ENCODE measurements around the gene SEC24C. TPM values are rescaled to one million over a fixed set of nuclear protein-coding genes. Genes with fewer than 3 reads are reported as not detected.

Gene SEC24C
- polyA plus RNA-seq, 2 of the 4 experiments (the other 2 are of a cell fraction), result 54.3 to 84.7 TPM

DNA sequence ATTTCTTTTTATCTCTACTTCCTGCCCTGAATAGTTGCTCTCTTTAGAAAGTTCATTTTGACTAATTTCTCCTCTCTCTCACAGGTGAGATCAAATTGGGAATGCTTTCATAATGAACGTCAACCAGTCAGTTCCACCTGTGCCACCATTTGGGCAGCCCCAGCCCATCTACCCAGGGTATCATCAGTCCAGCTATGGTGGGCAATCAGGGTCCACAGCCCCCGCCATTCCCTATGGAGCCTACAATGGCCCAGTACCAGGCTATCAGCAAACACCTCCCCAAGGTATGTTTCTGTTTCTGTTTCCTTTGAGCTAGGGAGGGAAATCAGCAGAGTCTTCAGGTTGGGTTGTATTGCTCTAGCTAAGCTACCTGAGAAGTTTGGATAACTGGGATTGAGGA lies 2.5 kb downstream of the SEC24C start:
- Histone ChIP-seq H3K27ac (no peak overlapping the region), H3K4me3 (no peak overlapping the region), H3K4me1 (peaks cover 26% of the 10 kb centered on the region), H3K4me2 (no peak overlapping the region), H3K9me3 (no peaks in the 10 kb centered on the region)
- ATAC-seq, result no peak
- POLR2A ChIA-PET, result no interaction called here
- no peak for DNase-seq (ENCODE audit: low read depth in 1 of 2, low spot score in 1 of 2)
- FAIRE-seq, result no peak
- CTCF ChIA-PET, result interaction anchor here (0.7 to 0.9 kb wide), 2 partner anchors 34 to 103 kb away, joined by 3 read pairs; no protein-coding TSS in a partner anchor
- no peak for TF ChIP-seq JUNB (IDR thresholded peaks at IDR 0.05)
- TF ChIP-seq RFX5 (IDR thresholded peaks at IDR 0.05), result no peak
- TF ChIP-seq, protein P1, sequence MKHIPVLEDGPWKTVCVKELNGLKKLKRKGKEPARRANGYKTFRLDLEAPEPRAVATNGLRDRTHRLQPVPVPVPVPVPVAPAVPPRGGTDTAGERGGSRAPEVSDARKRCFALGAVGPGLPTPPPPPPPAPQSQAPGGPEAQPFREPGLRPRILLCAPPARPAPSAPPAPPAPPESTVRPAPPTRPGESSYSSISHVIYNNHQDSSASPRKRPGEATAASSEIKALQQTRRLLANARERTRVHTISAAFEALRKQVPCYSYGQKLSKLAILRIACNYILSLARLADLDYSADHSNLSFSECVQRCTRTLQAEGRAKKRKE (CRISPR knock-in tag; IDR thresholded peaks at IDR 0.05; ENCODE audit: low read depth), result no peak
- TF ChIP-seq MAZ (IDR thresholded peaks at IDR 0.05; ENCODE audit: borderline replicate concordance, low read depth, low read length), result no peak
- TF ChIP-seq, protein P2, sequence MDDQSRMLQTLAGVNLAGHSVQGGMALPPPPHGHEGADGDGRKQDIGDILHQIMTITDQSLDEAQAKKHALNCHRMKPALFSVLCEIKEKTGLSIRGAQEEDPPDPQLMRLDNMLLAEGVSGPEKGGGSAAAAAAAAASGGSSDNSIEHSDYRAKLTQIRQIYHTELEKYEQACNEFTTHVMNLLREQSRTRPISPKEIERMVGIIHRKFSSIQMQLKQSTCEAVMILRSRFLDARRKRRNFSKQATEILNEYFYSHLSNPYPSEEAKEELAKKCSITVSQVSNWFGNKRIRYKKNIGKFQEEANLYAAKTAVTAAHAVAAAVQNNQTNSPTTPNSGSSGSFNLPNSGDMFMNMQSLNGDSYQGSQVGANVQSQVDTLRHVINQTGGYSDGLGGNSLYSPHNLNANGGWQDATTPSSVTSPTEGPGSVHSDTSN (IDR thresholded peaks at IDR 0.05), result no peak
- TF ChIP-seq, protein P3, sequence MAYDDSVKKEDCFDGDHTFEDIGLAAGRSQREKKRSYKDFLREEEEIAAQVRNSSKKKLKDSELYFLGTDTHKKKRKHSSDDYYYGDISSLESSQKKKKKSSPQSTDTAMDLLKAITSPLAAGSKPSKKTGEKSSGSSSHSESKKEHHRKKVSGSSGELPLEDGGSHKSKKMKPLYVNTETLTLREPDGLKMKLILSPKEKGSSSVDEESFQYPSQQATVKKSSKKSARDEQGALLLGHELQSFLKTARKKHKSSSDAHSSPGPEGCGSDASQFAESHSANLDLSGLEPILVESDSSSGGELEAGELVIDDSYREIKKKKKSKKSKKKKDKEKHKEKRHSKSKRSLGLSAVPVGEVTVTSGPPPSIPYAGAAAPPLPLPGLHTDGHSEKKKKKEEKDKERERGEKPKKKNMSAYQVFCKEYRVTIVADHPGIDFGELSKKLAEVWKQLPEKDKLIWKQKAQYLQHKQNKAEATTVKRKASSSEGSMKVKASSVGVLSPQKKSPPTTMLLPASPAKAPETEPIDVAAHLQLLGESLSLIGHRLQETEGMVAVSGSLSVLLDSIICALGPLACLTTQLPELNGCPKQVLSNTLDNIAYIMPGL (CRISPR knock-in tag; IDR thresholded peaks at IDR 0.05; ENCODE audit: borderline replicate concordance), result no peak
- no peak for TF ChIP-seq NPAS2 (CRISPR knock-in tag; IDR thresholded peaks at IDR 0.05; ENCODE audit: borderline replicate concordance)
- TF ChIP-seq, protein P4, sequence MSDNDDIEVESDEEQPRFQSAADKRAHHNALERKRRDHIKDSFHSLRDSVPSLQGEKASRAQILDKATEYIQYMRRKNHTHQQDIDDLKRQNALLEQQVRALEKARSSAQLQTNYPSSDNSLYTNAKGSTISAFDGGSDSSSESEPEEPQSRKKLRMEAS (IDR thresholded peaks at IDR 0.05), result no peak
- no peak for TF ChIP-seq MYC (IDR thresholded peaks at IDR 0.05; ENCODE audit: borderline replicate concordance, low read length)
- no peak for TF ChIP-seq RNF2 (IDR thresholded peaks at IDR 0.05; ENCODE audit: borderline replicate concordance, low read depth)
- no peak for TF ChIP-seq CHD4 (IDR thresholded peaks at IDR 0.05; ENCODE audit: borderline replicate concordance)
- no peak for TF ChIP-seq PHF8 (IDR thresholded peaks at IDR 0.05; ENCODE audit: borderline replicate concordance, low read depth)
- TF ChIP-seq EHF (CRISPR knock-in tag; IDR thresholded peaks at IDR 0.05), result no peak
- TF ChIP-seq MAFK (IDR thresholded peaks at IDR 0.05; ENCODE audit: partially characterized antibody), result no peak
- WGBS (ENCODE audit: missing lambda C conversion rate), result 89% methylated on average over 2 of the region's 2 CpGs

DNA sequence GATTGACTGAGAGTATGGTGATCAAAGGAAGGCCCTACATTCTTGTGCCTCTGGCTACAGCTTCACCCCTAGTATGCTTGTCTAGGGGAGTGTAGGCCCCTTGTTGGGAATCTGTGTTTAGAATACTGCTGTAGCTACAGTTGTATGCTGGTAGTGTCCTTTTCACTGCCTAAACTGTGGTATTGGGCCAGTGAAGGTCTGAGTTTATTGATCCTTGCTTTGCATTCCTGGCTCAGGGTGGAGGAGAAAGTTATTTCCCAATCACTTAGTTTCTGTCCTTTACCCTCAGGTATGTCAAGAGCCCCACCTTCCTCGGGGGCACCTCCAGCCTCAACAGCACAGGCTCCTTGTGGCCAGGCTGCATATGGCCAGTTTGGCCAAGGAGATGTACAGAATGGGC lies 6.6 kb downstream of the SEC24C start:
- TF ChIP-seq RFX5 (IDR thresholded peaks at IDR 0.05), result no peak
- no peak for TF ChIP-seq ZNF302 (CRISPR knock-in tag; IDR thresholded peaks at IDR 0.05)
- TF ChIP-seq EHMT2 (IDR thresholded peaks at IDR 0.05; ENCODE audit: low read depth), result no peak
- TF ChIP-seq, protein P5, sequence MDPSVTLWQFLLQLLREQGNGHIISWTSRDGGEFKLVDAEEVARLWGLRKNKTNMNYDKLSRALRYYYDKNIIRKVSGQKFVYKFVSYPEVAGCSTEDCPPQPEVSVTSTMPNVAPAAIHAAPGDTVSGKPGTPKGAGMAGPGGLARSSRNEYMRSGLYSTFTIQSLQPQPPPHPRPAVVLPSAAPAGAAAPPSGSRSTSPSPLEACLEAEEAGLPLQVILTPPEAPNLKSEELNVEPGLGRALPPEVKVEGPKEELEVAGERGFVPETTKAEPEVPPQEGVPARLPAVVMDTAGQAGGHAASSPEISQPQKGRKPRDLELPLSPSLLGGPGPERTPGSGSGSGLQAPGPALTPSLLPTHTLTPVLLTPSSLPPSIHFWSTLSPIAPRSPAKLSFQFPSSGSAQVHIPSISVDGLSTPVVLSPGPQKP (IDR thresholded peaks at IDR 0.05; ENCODE audit: low read depth, low read length), result no peak
- no peak for TF ChIP-seq NFE2L2 (conservative IDR thresholded peaks at IDR 0.05; ENCODE audit: low read length)
- no peak for TF ChIP-seq MYC (IDR thresholded peaks at IDR 0.05; ENCODE audit: borderline replicate concordance, low read length)
- TF ChIP-seq, protein P6, sequence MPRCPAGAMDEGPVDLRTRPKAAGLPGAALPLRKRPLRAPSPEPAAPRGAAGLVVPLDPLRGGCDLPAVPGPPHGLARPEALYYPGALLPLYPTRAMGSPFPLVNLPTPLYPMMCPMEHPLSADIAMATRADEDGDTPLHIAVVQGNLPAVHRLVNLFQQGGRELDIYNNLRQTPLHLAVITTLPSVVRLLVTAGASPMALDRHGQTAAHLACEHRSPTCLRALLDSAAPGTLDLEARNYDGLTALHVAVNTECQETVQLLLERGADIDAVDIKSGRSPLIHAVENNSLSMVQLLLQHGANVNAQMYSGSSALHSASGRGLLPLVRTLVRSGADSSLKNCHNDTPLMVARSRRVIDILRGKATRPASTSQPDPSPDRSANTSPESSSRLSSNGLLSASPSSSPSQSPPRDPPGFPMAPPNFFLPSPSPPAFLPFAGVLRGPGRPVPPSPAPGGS (IDR thresholded peaks at IDR 0.05), result no peak
- no peak for TF ChIP-seq CHD4 (IDR thresholded peaks at IDR 0.05; ENCODE audit: borderline replicate concordance)
- TF ChIP-seq RARB (CRISPR knock-in tag; IDR thresholded peaks at IDR 0.05), result no peak
- no peak for TF ChIP-seq RCOR1 (IDR thresholded peaks at IDR 0.05; ENCODE audit: low read depth, low read length)
- no peak for TF ChIP-seq HOXB5 (CRISPR knock-in tag; IDR thresholded peaks at IDR 0.05)
- TF ChIP-seq, protein P7, sequence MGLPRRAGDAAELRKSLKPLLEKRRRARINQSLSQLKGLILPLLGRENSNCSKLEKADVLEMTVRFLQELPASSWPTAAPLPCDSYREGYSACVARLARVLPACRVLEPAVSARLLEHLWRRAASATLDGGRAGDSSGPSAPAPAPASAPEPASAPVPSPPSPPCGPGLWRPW (IDR thresholded peaks at IDR 0.05), result no peak
- TF ChIP-seq HOXB13 (CRISPR knock-in tag; IDR thresholded peaks at IDR 0.05; ENCODE audit: low read depth), result no peak
- Histone ChIP-seq H3K4me2 (no peak overlapping the region), H3K4me3 (no peak overlapping the region), H3K27ac (no peak overlapping the region), H3K4me1 (peaks cover 2% of the 10 kb centered on the region; the same call in 1 of the 3 replicates), H3K9me3 (no peaks in the 10 kb centered on the region)
- POLR2A ChIA-PET, result no interaction called here
- WGBS (ENCODE audit: missing lambda C conversion rate), result 13% methylated on average over 1 of the region's 1 CpG
- DNase-seq (ENCODE audit: low read depth in 1 of 2, low spot score in 1 of 2), result no peak
- CTCF ChIA-PET, result interaction anchor here (1.2 to 1.4 kb wide), 2 partner anchors 13 to 129 kb away, joined by 4 to 5 read pairs; no protein-coding TSS in a partner anchor
- FAIRE-seq, result no peak
- ATAC-seq, result no peak
